ENCODE data around the gene AQP10.
"Not testable (repeated sequence)": the region's sequence is repeated elsewhere in the genome, so short reads cannot be mapped to it uniquely, and the experiment has no call there.

Gene AQP10

GRCh38 chr1:154346276-154346917 lies 25.5 kb downstream of the AQP10 start:
- no peak for DNase-seq

- DNase-seq: no peak
Measured at GRCh38 chr1:154347961-154348360, 27.1 kb downstream of the AQP10 start.

GRCh38 chr1:154348429-154349076 lies 27.7 kb downstream of the AQP10 start:
- DNase-seq: no peak

- DNase-seq: no peak
Measured at GRCh38 chr1:154349121-154349520, 28.2 kb downstream of the AQP10 start.

GRCh38 chr1:154350383-154350782 lies 29.5 kb downstream of the AQP10 start:
- DNase-seq: no peak

DNA sequence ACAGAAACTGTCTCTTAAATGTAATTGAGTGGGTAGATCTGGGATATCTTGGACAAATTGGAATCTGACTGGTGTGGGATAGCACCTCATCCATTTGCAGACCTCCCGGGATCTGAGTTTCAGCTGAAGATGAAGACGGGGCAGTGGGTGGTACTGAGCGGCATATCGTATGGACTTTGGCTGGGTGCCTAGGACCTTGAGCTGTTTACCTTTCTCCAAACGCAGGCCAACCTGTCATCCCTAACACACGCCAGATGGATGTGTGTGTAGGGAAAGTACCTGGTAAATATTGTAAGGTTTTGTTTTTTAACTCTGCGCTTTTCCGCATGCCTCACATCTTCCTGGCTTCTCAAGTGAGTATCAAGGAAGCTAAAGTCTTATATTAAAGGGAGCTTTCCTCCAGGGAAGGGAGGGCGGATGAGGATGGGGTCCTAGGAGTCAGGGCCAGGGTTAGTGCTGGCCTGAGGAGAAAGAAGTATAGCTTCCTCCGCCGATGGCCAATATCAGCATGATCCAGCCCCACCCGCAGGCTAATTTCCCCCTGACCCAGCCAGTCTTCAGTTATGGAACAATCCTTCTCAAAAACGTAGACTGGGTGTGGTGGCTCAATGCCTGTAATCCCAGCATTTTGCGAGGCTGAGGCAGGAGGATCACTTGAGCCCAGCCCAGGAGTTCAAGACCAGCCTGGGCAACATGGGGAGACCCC lies 30.6 kb downstream of the AQP10 start:
- no peak for DNase-seq

DNA sequence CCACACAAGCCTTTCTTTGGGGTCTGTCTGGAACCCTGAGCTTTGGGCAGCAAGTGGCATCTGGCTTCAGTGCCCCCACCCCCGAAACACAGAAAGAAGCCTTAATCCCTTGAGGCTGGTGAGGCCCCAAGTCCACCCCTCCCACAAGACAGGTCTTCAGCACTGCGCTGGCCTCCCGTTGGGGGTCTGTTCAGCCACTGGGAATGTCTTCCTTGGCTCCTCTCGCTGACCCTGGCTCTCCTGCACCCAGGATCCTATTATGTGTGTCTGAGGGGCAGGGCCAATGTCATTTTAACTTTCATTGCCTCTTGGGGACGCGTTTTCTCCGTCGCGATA lies 31.3 kb downstream of the AQP10 start:
- DNase-seq: no peak

DNA sequence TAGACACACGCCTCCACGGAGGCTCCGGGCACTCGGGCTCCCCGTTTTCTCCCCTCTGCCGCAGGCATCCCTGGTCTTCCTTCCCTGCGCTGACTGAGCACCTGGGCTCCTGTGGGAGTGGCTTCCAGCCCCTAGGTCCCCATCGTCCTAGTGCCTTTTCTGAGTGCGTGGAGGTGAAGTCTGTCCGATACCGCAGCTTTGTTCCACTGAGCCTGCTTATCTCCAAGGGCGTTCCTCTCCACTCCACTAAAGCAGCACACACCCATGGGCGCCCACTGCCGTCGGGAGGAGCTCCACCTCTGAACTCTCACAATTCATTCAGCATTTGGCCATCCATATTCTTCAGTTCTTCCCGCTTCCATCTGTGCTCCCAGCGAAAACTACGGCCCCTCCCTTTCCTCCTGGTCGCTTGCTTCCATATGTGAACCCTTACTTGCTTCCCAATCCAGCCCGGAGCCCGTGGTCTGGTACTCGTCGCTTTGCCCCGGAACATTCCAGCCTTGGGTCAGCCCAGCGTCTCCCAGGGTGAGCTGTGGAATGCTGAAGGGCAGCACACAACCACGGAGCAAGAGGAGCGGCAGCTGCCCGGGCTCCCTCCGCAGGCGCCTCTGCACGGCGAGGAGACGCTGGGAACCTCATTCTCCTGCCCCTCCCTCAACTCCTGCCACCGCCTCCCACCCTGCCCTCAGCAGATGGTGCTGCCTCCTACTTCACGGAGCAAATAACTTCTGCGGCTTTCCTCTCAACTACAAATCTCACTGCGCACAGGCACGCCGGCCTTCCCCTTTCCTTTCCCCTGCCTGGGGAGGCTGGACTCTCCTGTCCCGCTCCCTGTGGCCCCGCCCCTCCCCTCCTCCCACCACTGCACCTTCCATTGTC lies 31.9 kb downstream of the AQP10 start:
- DNase-seq: peak; percentile 35

- peak; percentile 29 for DNase-seq
Measured at GRCh38 chr1:154353460-154353904, 32.6 kb downstream of the AQP10 start.

DNA sequence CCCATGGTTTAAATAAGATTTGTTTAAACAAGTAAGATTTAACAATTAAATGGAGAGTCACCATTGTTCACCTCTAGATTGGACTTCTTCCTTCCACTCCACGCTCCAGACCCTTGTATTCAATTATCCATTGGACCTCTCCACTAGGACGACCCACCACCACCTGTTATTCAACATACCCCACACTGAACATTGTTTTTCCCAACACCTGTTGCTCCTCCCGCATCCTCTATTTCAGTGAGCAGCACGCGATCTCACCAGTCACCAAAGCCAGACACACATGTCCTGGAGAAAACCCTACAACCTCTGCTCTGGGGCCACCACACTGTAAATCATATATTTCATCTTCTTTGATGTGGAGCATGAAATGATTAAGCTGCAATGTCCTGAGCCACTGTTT lies 33.1 kb downstream of the AQP10 start:
- no peak for DNase-seq

- DNase-seq: no peak
Measured at GRCh38 chr1:154358519-154358918, 37.6 kb downstream of the AQP10 start.

GRCh38 chr1:154360288-154360687 lies 39.4 kb downstream of the AQP10 start:
- DNase-seq: no peak

DNA sequence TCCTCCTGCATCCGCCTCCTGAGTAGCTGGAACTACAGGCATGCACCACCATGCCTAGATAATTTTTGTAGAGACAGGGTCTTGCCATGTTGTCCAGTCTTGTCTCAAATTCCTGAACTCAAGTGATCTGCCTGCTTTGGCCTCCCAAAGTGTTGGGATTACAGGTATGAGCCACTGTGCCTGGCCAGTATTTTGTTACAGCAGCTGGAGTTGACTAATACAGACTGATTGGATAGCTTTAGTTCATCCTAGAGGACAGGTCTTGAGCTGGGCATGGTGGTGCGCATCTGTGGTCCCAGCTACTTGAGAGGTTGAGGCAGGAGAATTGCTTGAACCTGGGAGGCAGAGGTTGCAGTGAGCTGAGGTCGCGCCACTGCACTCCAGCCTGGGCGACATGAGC lies 40.0 kb downstream of the AQP10 start:
- not testable (repeated sequence) for DNase-seq

- no peak for DNase-seq
Measured at GRCh38 chr1:154361357-154361756, 40.5 kb downstream of the AQP10 start.

DNA sequence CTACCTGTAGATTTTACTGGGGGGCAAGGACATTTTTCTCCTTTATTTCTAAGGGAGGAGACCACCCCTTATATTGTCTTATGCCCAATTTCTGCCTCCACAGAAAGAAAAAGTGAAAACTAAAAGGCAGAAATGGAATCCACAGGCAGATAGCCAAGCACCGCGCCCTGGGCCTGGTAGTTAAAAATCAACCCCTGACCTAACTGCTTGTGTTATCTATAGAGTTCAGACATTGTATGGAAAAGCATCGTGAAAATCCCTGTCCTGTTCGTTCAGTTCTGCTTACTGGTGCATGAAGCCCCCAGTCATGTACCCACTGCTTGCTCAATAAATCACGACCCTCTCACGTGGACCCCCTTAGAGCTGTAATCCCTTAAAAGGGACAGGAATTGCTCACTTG lies 50.5 kb downstream of the AQP10 start:
- no peak for DNase-seq

DNA sequence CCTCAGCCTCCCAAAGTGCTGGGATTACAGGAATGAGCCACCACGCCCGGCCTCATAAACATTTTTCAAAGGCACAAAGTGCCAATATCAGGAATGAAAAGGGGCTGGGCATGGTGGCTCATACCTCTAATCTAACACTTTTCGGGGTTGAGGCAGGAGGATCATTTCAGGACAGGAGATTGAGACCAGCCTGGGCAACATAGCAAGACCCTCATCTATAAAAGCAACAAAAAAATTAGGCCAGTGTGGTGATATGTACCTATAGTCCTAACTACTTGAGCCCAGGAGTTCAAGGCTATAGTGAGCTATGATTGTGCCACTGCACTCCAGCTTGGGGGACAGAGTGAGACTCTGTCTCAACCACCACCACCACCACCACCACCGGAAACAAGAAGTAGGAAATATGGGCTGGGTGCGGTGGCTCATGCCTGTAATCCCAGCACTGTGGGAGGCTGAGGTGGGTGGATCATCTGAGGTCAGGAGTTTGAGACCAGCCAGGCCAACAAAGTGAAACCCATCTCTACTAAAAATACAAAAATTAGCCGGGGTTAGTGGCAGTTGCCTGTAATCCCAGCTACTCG lies 53.0 kb downstream of the AQP10 start:
- DNase-seq: not testable (repeated sequence)

All from KG1 (cell line).